GM12878 (cell line): ENCODE measurements around the gene ATP2C1. TPM values are rescaled to one million over a fixed set of nuclear protein-coding genes. Genes with fewer than 3 reads are reported as not detected.

ENCODE experiments used
- ATF7 ChIP-seq: fragments of 450-650 bp; IDR thresholded peaks from 2 replicates; pipeline ENCODE4 v1.6.1; 2016; ENCODE audit warnings: low read depth, mild to moderate bottlenecking
- BHLHE40 ChIP-seq, 2 experiments: fragments of 450-650 bp in 1 of 2; IDR thresholded peaks; 2 replicates each; pipeline ENCODE4 v1.6.1; 2011 to 2017; ENCODE audit warnings: low read depth in 2 of 2, borderline replicate concordance in 1 of 2, improper control_type of control experiment in 1 of 2, low read length in 1 of 2, mild to moderate bottlenecking in 1 of 2
- BRCA1 ChIP-seq: IDR thresholded peaks from 2 replicates; pipeline ENCODE4 v1.6.1; 2011; ENCODE audit warnings: low read depth, low read length, improper control_type of control experiment
- IRF3 ChIP-seq: fragments of 450-650 bp; IDR thresholded peaks from 2 replicates; pipeline ENCODE4 v1.6.1; 2014; ENCODE audit warnings: mild to moderate bottlenecking
- KAT2A ChIP-seq: conservative IDR thresholded peaks from 2 replicates; pipeline ENCODE4 v1.6.1; 2011; ENCODE audit warnings: low read depth, low read length; ENCODE audit not compliant: control insufficient read depth
- MTA3 ChIP-seq: IDR thresholded peaks from 2 replicates; pipeline ENCODE4 v1.6.1; 2012; ENCODE audit warnings: low read length, inconsistent platforms, borderline replicate concordance
- MYB ChIP-seq: fragments of 150-350 bp; IDR thresholded peaks from 2 replicates; pipeline ENCODE4 v1.6.1; 2014; ENCODE audit warnings: mild to moderate bottlenecking, low read depth, low read length, borderline replicate concordance
- NR2F1 ChIP-seq: fragments of 450-650 bp; conservative IDR thresholded peaks from 2 replicates; pipeline ENCODE4 v1.6.1; 2017; ENCODE audit warnings: mild to moderate bottlenecking
- PAX5 ChIP-seq: IDR thresholded peaks from 2 replicates; pipeline ENCODE4 v1.6.1; 2011; ENCODE audit warnings: low read depth, low read length, borderline replicate concordance
- PKNOX1 ChIP-seq: fragments of 450-650 bp; IDR thresholded peaks from 2 replicates; pipeline ENCODE4 v1.6.1; 2016; ENCODE audit warnings: mild to moderate bottlenecking
- RAD21 ChIP-seq: IDR thresholded peaks from 2 replicates; pipeline ENCODE4 v1.6.1; 2011; ENCODE audit warnings: mild to moderate bottlenecking, low read depth, low read length, moderate library complexity; ENCODE audit not compliant: insufficient read depth
- RFX5 ChIP-seq: IDR thresholded peaks from 2 replicates; pipeline ENCODE4 v1.6.1; 2011; ENCODE audit warnings: low read depth, low read length, improper control_type of control experiment
- SMAD1 ChIP-seq: fragments of 450-650 bp; IDR thresholded peaks from 2 replicates; pipeline ENCODE4 v1.6.1; 2018; ENCODE audit warnings: mild to moderate bottlenecking, low read depth; ENCODE audit not compliant: partially characterized antibody
- SMARCA5 ChIP-seq: fragments of 450-650 bp; IDR thresholded peaks from 2 replicates; pipeline ENCODE4 v1.6.1; 2017; ENCODE audit warnings: mild to moderate bottlenecking
- SPI1 ChIP-seq: IDR thresholded peaks from 2 replicates; pipeline ENCODE4 v1.6.1; 2011; ENCODE audit warnings: low read depth, mild to moderate bottlenecking, low read length, moderate library complexity, borderline replicate concordance; ENCODE audit not compliant: insufficient read depth
- STAT1 ChIP-seq: fragments of 450-650 bp; conservative IDR thresholded peaks from 2 replicates; pipeline ENCODE4 v1.6.1; 2014; ENCODE audit warnings: antibody characterized with exemption, mild to moderate bottlenecking
- ZNF207 ChIP-seq: fragments of 450-650 bp; IDR thresholded peaks from 2 replicates; pipeline ENCODE4 v1.6.1; 2014; ENCODE audit warnings: antibody characterized with exemption, mild to moderate bottlenecking, borderline replicate concordance
- ZNF384 ChIP-seq: IDR thresholded peaks from 2 replicates; pipeline ENCODE4 v1.6.1; 2012; ENCODE audit warnings: low read depth, mild to moderate bottlenecking, low read length, improper control_type of control experiment, borderline replicate concordance
- polyA plus RNA-seq, 11 experiments: library from polyadenylated mRNA; depleted of rRNA in 4 of 11; unstranded in 6 of 11; stranded (reverse) in 5 of 11; fragments of >200 nt; fragmentation: Nextera tagmentation in 4 of 11; fragmentation: Illumina TruSeq in 1 of 11; extraction: Ambion mirVana in 4 of 11; extraction: Trizol in 1 of 11; gene quantifications; 1 replicate in 1 of 11; 2 replicates in 10 of 11; pipeline versions ENCODE4 v1.2.1 to v1.2.3, GENCODE V29; 2011 to 2016; ENCODE audit warnings: inconsistent platforms in 2 of 11, missing spikeins in 2 of 11, low read depth in 1 of 11
- total RNA-seq, 4 experiments: library from RNA; depleted of rRNA in 3 of 4; stranded (reverse); fragments of >200 nt in 3 of 4; fragmentation: Illumina TruSeq in 1 of 4; extraction: Trizol in 1 of 4; gene quantifications; 2 replicates each; pipeline versions ENCODE4 v1.2.1 to v1.2.3, GENCODE V29; 2013 to 2021
- TF ChIP-seq, protein P1 (sequence below): fragments of 450-650 bp; IDR thresholded peaks from 2 replicates; pipeline ENCODE4 v1.6.1; 2016; ENCODE audit warnings: mild to moderate bottlenecking, moderate library complexity, borderline replicate concordance
- TF ChIP-seq, protein P2 (sequence below): fragments of 450-650 bp; IDR thresholded peaks from 2 replicates; pipeline ENCODE4 v1.6.1; 2017; ENCODE audit warnings: mild to moderate bottlenecking, moderate library complexity

Gene ATP2C1
- total and polyA plus RNA-seq, 10 of the 15 experiments (the other 5 are each of a cell fraction or from before 2014, with no cell fraction given) = 20.6 to 116 (median 55.1) TPM

GRCh38 chr3:130893376-130894129 is at the start of gene ATP2C1 (continued):
- TF ChIP-seq, protein P1, sequence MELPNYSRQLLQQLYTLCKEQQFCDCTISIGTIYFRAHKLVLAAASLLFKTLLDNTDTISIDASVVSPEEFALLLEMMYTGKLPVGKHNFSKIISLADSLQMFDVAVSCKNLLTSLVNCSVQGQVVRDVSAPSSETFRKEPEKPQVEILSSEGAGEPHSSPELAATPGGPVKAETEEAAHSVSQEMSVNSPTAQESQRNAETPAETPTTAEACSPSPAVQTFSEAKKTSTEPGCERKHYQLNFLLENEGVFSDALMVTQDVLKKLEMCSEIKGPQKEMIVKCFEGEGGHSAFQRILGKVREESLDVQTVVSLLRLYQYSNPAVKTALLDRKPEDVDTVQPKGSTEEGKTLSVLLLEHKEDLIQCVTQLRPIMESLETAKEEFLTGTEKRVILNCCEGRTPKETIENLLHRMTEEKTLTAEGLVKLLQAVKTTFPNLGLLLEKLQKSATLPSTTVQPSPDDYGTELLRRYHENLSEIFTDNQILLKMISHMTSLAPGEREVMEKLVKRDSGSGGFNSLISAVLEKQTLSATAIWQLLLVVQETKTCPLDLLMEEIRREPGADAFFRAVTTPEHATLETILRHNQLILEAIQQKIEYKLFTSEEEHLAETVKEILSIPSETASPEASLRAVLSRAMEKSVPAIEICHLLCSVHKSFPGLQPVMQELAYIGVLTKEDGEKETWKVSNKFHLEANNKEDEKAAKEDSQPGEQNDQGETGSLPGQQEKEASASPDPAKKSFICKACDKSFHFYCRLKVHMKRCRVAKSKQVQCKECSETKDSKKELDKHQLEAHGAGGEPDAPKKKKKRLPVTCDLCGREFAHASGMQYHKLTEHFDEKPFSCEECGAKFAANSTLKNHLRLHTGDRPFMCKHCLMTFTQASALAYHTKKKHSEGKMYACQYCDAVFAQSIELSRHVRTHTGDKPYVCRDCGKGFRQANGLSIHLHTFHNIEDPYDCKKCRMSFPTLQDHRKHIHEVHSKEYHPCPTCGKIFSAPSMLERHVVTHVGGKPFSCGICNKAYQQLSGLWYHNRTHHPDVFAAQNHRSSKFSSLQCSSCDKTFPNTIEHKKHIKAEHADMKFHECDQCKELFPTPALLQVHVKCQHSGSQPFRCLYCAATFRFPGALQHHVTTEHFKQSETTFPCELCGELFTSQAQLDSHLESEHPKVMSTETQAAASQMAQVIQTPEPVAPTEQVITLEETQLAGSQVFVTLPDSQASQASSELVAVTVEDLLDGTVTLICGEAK = peak; percentile 67; the same call in 1 of the 2 replicates
- TF ChIP-seq PKNOX1 (no peak), MYB (no peak), PAX5 (peak; percentile 99), KAT2A (no peak), ZNF384 (no peak), BHLHE40 (IDR thresholded peaks at IDR 0.05; ENCODE audit: borderline replicate concordance in 1 of 2, low read depth in 2 of 2, low read length in 1 of 2) (peak; percentile 19 to 61; a peak in 1 of 4 replicates), STAT1 (no peak), BRCA1 (no peak), NR2F1 (peak; percentile 44; the same call in 1 of the 2 replicates), SMARCA5 (no peak), RFX5 (no peak), IRF3 (no peak), ZNF207 (no peak; the same call in 1 of the 2 replicates), ATF7 (no peak; the same call in 1 of the 2 replicates), MTA3 (no peak; the same call in 1 of the 2 replicates), SMAD1 (no peak), RAD21 (no peak), SPI1 (peak; percentile 69)
- TF ChIP-seq, protein P2, sequence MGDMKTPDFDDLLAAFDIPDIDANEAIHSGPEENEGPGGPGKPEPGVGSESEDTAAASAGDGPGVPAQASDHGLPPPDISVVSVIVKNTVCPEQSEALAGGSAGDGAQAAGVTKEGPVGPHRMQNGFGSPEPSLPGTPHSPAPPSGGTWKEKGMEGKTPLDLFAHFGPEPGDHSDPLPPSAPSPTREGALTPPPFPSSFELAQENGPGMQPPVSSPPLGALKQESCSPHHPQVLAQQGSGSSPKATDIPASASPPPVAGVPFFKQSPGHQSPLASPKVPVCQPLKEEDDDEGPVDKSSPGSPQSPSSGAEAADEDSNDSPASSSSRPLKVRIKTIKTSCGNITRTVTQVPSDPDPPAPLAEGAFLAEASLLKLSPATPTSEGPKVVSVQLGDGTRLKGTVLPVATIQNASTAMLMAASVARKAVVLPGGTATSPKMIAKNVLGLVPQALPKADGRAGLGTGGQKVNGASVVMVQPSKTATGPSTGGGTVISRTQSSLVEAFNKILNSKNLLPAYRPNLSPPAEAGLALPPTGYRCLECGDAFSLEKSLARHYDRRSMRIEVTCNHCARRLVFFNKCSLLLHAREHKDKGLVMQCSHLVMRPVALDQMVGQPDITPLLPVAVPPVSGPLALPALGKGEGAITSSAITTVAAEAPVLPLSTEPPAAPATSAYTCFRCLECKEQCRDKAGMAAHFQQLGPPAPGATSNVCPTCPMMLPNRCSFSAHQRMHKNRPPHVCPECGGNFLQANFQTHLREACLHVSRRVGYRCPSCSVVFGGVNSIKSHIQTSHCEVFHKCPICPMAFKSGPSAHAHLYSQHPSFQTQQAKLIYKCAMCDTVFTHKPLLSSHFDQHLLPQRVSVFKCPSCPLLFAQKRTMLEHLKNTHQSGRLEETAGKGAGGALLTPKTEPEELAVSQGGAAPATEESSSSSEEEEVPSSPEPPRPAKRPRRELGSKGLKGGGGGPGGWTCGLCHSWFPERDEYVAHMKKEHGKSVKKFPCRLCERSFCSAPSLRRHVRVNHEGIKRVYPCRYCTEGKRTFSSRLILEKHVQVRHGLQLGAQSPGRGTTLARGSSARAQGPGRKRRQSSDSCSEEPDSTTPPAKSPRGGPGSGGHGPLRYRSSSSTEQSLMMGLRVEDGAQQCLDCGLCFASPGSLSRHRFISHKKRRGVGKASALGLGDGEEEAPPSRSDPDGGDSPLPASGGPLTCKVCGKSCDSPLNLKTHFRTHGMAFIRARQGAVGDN = peak; percentile 60
